ENCODE measurements around the gene EFHC2.

Gene EFHC2

DNA sequence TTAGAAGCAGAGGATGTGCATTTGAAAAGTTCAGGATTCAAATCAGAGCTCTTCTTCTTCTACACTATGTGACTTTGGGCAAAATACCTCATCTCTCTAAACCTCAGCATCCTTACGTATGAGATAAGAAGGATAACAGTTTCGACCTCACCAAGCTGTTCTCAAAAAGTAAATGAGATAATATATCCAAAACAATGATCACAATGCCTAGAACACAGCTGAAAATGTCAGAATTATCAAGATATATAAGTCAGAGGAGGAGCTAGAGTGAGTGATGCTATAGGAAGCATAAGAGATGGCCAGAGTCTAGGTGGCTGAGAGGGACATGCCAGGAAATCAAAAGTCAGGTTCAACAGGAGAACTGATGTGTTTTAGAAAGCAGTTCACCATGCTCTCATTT is 168.0 kb downstream of the EFHC2 start:
- no peaks in the 10 kb centered on the region for H3K36me3 ChIP-seq
- TF ChIP-seq, protein P1, sequence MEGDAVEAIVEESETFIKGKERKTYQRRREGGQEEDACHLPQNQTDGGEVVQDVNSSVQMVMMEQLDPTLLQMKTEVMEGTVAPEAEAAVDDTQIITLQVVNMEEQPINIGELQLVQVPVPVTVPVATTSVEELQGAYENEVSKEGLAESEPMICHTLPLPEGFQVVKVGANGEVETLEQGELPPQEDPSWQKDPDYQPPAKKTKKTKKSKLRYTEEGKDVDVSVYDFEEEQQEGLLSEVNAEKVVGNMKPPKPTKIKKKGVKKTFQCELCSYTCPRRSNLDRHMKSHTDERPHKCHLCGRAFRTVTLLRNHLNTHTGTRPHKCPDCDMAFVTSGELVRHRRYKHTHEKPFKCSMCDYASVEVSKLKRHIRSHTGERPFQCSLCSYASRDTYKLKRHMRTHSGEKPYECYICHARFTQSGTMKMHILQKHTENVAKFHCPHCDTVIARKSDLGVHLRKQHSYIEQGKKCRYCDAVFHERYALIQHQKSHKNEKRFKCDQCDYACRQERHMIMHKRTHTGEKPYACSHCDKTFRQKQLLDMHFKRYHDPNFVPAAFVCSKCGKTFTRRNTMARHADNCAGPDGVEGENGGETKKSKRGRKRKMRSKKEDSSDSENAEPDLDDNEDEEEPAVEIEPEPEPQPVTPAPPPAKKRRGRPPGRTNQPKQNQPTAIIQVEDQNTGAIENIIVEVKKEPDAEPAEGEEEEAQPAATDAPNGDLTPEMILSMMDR (IDR thresholded peaks at IDR 0.05; ENCODE audit: low read depth, low read length): no peak
- no peak overlapping the region for H3K4me3 ChIP-seq (ENCODE audit: low read depth, low read length)
- H3K9me3 ChIP-seq: no peaks in the 10 kb centered on the region
- H3K4me1 ChIP-seq: peaks cover 4% of the 10 kb centered on the region
- no peaks in the 10 kb centered on the region for H3K27me3 ChIP-seq
- no peak for DNase-seq

DNA sequence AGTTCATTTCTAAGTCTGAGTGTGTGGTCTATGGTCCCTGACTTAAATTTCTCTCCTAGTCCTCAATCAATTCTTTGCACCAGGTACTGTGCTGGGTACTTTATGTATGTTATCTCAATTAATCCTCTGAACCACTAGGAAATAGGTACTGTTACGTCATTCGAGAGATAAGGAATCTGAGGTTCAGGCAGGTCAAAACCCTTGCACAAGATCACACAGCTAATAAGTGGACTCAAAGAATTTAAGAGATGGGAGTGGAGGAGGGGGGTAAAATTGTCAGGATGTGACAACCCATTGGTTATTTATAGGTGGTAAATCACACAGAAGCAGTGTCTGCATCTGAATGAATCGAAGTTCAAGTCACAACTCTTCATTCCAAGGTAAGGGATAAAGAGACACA is 169.4 kb downstream of the EFHC2 start:
- Histone ChIP-seq H3K9me3 (no peaks in the 10 kb centered on the region), H3K27me3 (no peaks in the 10 kb centered on the region), H3K4me1 (peaks cover 4% of the 10 kb centered on the region), H3K4me3 (ENCODE audit: low read depth, low read length) (no peak overlapping the region), H3K36me3 (no peaks in the 10 kb centered on the region)
- TF ChIP-seq, protein P1 (IDR thresholded peaks at IDR 0.05; ENCODE audit: low read depth, low read length): no peak
- DNase-seq: no peak

DNA sequence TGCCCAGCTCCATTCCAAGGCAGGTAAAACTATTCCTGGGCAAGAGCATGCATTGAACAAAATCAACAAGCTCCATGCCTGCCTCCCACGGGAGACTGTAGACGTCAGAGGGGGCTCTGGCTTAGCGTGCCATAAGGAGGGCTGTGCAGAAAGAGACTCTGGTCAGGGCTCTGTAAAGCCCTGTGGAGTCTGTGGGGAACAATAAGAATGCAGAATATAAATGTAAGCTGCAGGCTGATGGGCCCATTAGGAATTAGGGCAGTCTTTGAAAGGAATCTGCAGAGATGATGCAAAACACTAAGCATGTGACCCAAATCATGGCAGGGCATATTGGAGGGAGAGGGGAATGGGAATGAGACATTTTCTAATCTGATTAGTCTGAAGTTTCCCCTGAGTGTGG is 170.3 kb downstream of the EFHC2 start:
- peak; percentile 9 for DNase-seq
- TF ChIP-seq, protein P1 (IDR thresholded peaks at IDR 0.05; ENCODE audit: low read depth, low read length): no peak
- no peak overlapping the region for H3K4me3 ChIP-seq (ENCODE audit: low read depth, low read length)
- H3K4me1 ChIP-seq: peaks cover 4% of the 10 kb centered on the region
- no peaks in the 10 kb centered on the region for H3K9me3 ChIP-seq
- no peaks in the 10 kb centered on the region for H3K36me3 ChIP-seq
- no peaks in the 10 kb centered on the region for H3K27me3 ChIP-seq

DNA sequence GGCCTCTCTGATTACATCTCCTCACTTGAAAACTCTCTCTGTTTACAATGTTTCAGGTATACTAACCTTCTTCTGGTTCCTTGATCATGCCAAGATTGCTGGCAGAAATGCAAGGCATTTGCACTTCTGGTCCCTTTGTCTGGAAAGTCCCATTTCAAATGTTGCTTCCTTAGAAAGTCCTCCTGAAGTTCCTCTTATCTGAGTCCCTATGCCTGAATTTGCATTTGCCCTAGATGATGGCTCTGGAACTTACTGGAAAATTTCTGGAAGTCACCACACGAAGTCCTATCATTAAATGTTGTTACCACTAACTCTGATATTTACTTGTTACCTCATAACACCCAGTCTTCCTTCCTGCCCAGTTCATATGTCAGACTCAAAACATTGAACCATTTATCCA is 176.4 kb downstream of the EFHC2 start:
- DNase-seq: no peak
- TF ChIP-seq, protein P1 (IDR thresholded peaks at IDR 0.05; ENCODE audit: low read depth, low read length): no peak
- Histone ChIP-seq H3K4me3 (ENCODE audit: low read depth, low read length) (no peak overlapping the region), H3K36me3 (no peaks in the 10 kb centered on the region), H3K9me3 (no peaks in the 10 kb centered on the region), H3K27me3 (no peaks in the 10 kb centered on the region), H3K4me1 (no peaks in the 10 kb centered on the region)

DNA sequence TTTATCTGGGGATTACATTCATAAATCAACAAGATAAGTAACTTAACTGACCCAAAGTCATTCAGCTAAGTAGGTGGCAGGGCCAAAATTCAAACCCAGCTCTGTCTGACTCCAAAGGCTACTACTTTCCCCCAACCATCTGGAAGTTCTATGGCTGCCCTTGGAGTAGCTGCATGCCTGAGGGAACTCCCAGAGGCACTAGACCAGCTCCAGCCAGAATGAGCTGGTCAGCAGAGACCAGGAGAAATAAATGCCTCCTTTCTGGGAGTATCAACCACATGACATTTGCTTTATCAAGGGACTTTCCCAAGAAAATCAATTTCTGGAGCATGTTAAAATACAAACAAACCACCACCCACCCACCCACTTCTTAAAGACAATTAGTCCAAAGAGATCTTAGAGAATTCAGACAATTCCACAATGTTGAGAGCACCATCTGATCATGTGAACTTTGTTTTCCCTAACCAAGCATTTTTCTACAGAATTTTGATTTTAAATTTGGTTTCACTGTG is 180.5 kb downstream of the EFHC2 start:
- no peaks in the 10 kb centered on the region for H3K9me3 ChIP-seq
- TF ChIP-seq, protein P1 (IDR thresholded peaks at IDR 0.05; ENCODE audit: low read depth, low read length): no peak
- H3K36me3 ChIP-seq: no peaks in the 10 kb centered on the region
- no peak for DNase-seq
- no peak overlapping the region for H3K4me3 ChIP-seq (ENCODE audit: low read depth, low read length)
- no peaks in the 10 kb centered on the region for H3K27me3 ChIP-seq
- H3K4me1 ChIP-seq: no peaks in the 10 kb centered on the region

DNA sequence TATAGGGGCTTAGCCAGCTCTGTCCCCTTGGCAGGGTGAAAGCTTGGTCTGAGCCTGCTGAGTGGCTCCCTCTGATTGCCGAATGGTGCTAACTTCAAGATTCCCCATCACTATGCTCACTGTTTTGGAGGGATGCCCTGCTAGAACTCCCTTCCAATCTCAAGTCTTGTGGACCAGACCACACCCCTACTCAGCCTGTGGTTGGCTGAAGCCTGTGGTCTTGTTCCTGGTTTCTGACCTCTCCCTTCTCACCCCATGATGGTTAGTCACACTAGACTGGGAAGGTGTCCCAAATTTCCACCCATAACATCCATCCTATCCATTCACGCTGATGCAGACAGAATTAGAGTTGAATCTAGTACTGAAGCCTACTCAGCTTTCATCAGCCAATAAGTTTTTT is 185.6 kb downstream of the EFHC2 start:
- DNase-seq: no peak
- Histone ChIP-seq H3K27me3 (no peaks in the 10 kb centered on the region), H3K4me1 (peaks cover 15% of the 10 kb centered on the region), H3K9me3 (no peaks in the 10 kb centered on the region), H3K4me3 (ENCODE audit: low read depth, low read length) (no peak overlapping the region), H3K36me3 (no peaks in the 10 kb centered on the region)
- TF ChIP-seq, protein P1 (IDR thresholded peaks at IDR 0.05; ENCODE audit: low read depth, low read length): no peak

Measured in BE2C (cell line).